ENCODE data around the gene LY6G6F. TPM values are rescaled to one million over a fixed set of nuclear protein-coding genes. Genes with fewer than 3 reads are reported as not detected.

LY6G6F gene
- total and polyA plus RNA-seq, 2 of the 13 experiments (the other 11 are each of a cell fraction or from before 2014, with no cell fraction given): not detected

GRCh38 chr6:31660381-31661261 lies 46.0 kb upstream of the LY6G6F start, which contains the start of gene C6orf47 (continued):
- TF ChIP-seq NFATC3 (CRISPR knock-in tag; IDR thresholded peaks at IDR 0.05): no peak
- TF ChIP-seq ARNTL (CRISPR knock-in tag; IDR thresholded peaks at IDR 0.05): no peak
- no peak for TF ChIP-seq ATF6 (CRISPR knock-in tag; conservative IDR thresholded peaks at IDR 0.05)
- no peak; the same call in none of the 2 replicates for TF ChIP-seq ZNF746 (CRISPR knock-in tag; IDR thresholded peaks at IDR 0.05)
- TF ChIP-seq IRX3 (CRISPR knock-in tag; IDR thresholded peaks at IDR 0.05; ENCODE audit: borderline replicate concordance, low read depth): no peak; the same call in 1 of the 2 replicates
- TF ChIP-seq ZNF83 (CRISPR knock-in tag; IDR thresholded peaks at IDR 0.05; ENCODE audit: borderline replicate concordance): peak; percentile 86; the same call in 1 of the 2 replicates
- TF ChIP-seq RBAK (CRISPR knock-in tag; IDR thresholded peaks at IDR 0.05): peak; percentile 23; the same call in 1 of the 2 replicates
- TF ChIP-seq ZNF274 (CRISPR knock-in tag; IDR thresholded peaks at IDR 0.05): peak; percentile 94; the same call in 1 of the 2 replicates
- TF ChIP-seq E2F5 (CRISPR knock-in tag; conservative IDR thresholded peaks at IDR 0.05): 0 out of 2 replicates have a peak, but pooled peaks have one; percentile 53
- TF ChIP-seq NR2F6 (IDR thresholded peaks at IDR 0.05): no peak; the same call in 1 of the 2 replicates
- 0 out of 2 replicates have a peak, but pooled peaks have one; percentile 8 for TF ChIP-seq NR2F6 (CRISPR knock-in tag; IDR thresholded peaks at IDR 0.05)
- peak; percentile 60 for TF ChIP-seq ATF3 (CRISPR knock-in tag; IDR thresholded peaks at IDR 0.05)
- peak; percentile 78; the same call in 1 of the 2 replicates for TF ChIP-seq ZFP82 (CRISPR knock-in tag; IDR thresholded peaks at IDR 0.05; ENCODE audit: borderline replicate concordance)
- no peak for TF ChIP-seq KDM6A (CRISPR knock-in tag; IDR thresholded peaks at IDR 0.05; ENCODE audit: low read depth)
- no peak for TF ChIP-seq CSRNP2 (CRISPR knock-in tag; conservative IDR thresholded peaks at IDR 0.05; ENCODE audit: low read depth)
- TF ChIP-seq GTF2F1 (IDR thresholded peaks at IDR 0.05; ENCODE audit: low read length): no peak
